Psoas muscle (tissue), 8 donors: Measurements from ENCODE around the gene SLC35F3. TPM values are rescaled to one million over a fixed set of nuclear protein-coding genes. Genes with fewer than 3 reads are reported as not detected.

Experiments used
- ATAC-seq, 4 donors: fragments of 200-7000 bp; cut with Tn5 transposase; one replicate each; pipeline ENCODE4 v1.9.1; 2020; ENCODE audit warnings: moderate library complexity in 3 of 4, mild to moderate bottlenecking in 2 of 4
- DNase-seq, 2 donors: peaks; one replicate each; pipeline ENCODE4 v3.0.0-alpha.2; 2020
- H3K27ac ChIP-seq: fragments of 200-600 bp; one replicate; pipeline ENCODE4 v1.8.0; 2022
- H3K27me3 ChIP-seq, 3 donors: fragments of 200-600 bp in 1 of 3; one replicate each; pipeline versions ENCODE4 v1.6.1 to v1.8.0; 2013 to 2022; ENCODE audit warnings: low read length in 2 of 3, mild to moderate bottlenecking in 2 of 3, moderate library complexity in 1 of 3; ENCODE audit not compliant: insufficient read depth in 3 of 3
- H3K36me3 ChIP-seq, 2 donors: fragments of 200-600 bp in 1 of 2; one replicate each; pipeline versions ENCODE4 v1.6.1 to v1.8.0; 2013 to 2022; ENCODE audit warnings: low read depth in 1 of 2, mild to moderate bottlenecking in 1 of 2, moderate library complexity in 1 of 2; ENCODE audit not compliant: insufficient read depth in 1 of 2
- H3K4me1 ChIP-seq: fragments of 200-600 bp; one replicate; pipeline ENCODE4 v1.8.0; 2022
- H3K4me3 ChIP-seq: fragments of 200-600 bp; one replicate; pipeline ENCODE4 v1.8.0; 2022; ENCODE audit warnings: mild to moderate bottlenecking
- H3K9me3 ChIP-seq: fragments of 200-600 bp; one replicate; pipeline ENCODE4 v1.8.0; 2022
- CTCF ChIP-seq: fragments of 200-600 bp; IDR thresholded peaks from one replicate; pipeline ENCODE4 v1.8.0; 2022; ENCODE audit warnings: antibody characterized with exemption
- WGBS, 3 donors: extraction: QIAGEN DNeasy Blood & Tissue Kit; methylation state at CpG; one replicate each; pipeline versions ENCODE4 v1.1.6 to v1.1.7; 2013; 5-methylcytosine and 5-hydroxymethylcytosine counted together
- intact Hi-C, 2 donors: fragments of 100-400 bp; cut with DNase I; formaldehyde crosslinking; loops; one replicate each; pipeline versions ENCODE4 v1.11.0 to v1.14.2; 2022
- polyA plus RNA-seq, 3 donors: library from polyadenylated mRNA; stranded (reverse); fragments of 200-250 nt; gene quantifications; one replicate each; pipeline ENCODE4 v1.2.3, GENCODE V29; 2013
- total RNA-seq, 4 donors: library from RNA; stranded (reverse); fragmentation: NEBNext Ultra II Directional in 2 of 4; extraction: Animal tissue kit (Norgen Biotek cat#: 25700) in 2 of 4; gene quantifications; one replicate each; pipeline versions ENCODE4 v1.2.1 to v1.2.4, GENCODE V29; 2021 to 2023
- donor health status: healthy with polysubstance abuse.
- donor health status: DM: no; HTN: no; CAD: no; lungs with moderate emphysema.
- donor health status: Bipolar disorder and iron deficiency.
- donor health status: healthy.
- donor health status: DM: yes; HTN: yes; CAD: no.
- donor health status: DM: no; HTN: no; CAD: no.
- donor health status: DM: no; HTN: no; CAD: no.
- donor health status: DM: yes; HTN: yes; CAD: no.

SLC35F3 gene
- total and polyA plus RNA-seq, 7 donors, result 0.01 to 0.16 (median 0.10) TPM; not detected in 3

- Histone ChIP-seq H3K27me3 (peaks cover 0 to 15% (median 13%) of the 10 kb centered on the region in 3 donors), H3K36me3 (no peaks in the 10 kb centered on the region), H3K4me1 (no peaks in the 10 kb centered on the region), H3K9me3 (no peaks in the 10 kb centered on the region), H3K27ac (no peak overlapping the region), H3K4me3 (no peak overlapping the region)
- intact Hi-C loops, result loop anchor here in 1 of 2 donors (5.0 kb wide), 1 partner anchor 99 kb away; no protein-coding TSS in a partner anchor
- ATAC-seq (peak; percentile 52 to 84 (median 80)), DNase-seq (no peak)
- WGBS, 3 donors, result 36 to 48% (median 42%) methylated on average over 4 of the region's 4 CpGs
- peak; percentile 28 for TF ChIP-seq CTCF
Observed at GRCh38 chr1:234212764-234213657, 308.5 kb downstream of the SLC35F3 start.

- no peak for DNase-seq
- no peaks in the 10 kb centered on the region for H3K9me3 ChIP-seq
- no peak for TF ChIP-seq CTCF
- ATAC-seq, result no peak
- no peak overlapping the region for H3K27ac ChIP-seq
- 26 to 38% (median 27%) methylated on average over 8 of the region's 8 CpGs for WGBS, 3 donors
- H3K4me3 ChIP-seq, result peak overlapping the region; percentile 58
- H3K27me3 ChIP-seq, result peaks cover 0 to 15% (median 13%) of the 10 kb centered on the region in 3 donors
- H3K4me1 ChIP-seq, result no peaks in the 10 kb centered on the region
- H3K36me3 ChIP-seq, result no peaks in the 10 kb centered on the region
- intact Hi-C loops, result loop anchor here in 1 of 2 donors (5.0 kb wide), 1 partner anchor 99 kb away; no protein-coding TSS in a partner anchor
Observed at GRCh38 chr1:234213658-234214128, 309.2 kb downstream of the SLC35F3 start.

GRCh38 chr1:234214129-234214910 lies 309.8 kb downstream of the SLC35F3 start:
- TF ChIP-seq CTCF, result no peak
- Histone ChIP-seq H3K36me3 (no peaks in the 10 kb centered on the region), H3K27ac (no peak overlapping the region), H3K4me1 (no peaks in the 10 kb centered on the region), H3K4me3 (peak overlapping the region; percentile 58), H3K27me3 (peaks cover 0 to 15% (median 13%) of the 10 kb centered on the region in 3 donors), H3K9me3 (no peaks in the 10 kb centered on the region)
- 1 to 2% (median 1%) methylated on average over 46 to 69 of the region's 69 CpGs for WGBS, 3 donors
- intact Hi-C loops, result loop anchor here in 1 of 2 donors (5.0 kb wide), 1 partner anchor 98 kb away; no protein-coding TSS in a partner anchor
- peak; percentile 55 to 78 (median 66) for ATAC-seq
- peak; percentile 26 to 63 for DNase-seq

GRCh38 chr1:234214911-234215892 lies 310.7 kb downstream of the SLC35F3 start:
- Histone ChIP-seq H3K9me3 (no peaks in the 10 kb centered on the region), H3K27ac (no peak overlapping the region), H3K36me3 (no peaks in the 10 kb centered on the region), H3K4me3 (peak overlapping the region; percentile 58), H3K4me1 (no peaks in the 10 kb centered on the region), H3K27me3 (peaks cover 0 to 15% (median 13%) of the 10 kb centered on the region in 3 donors)
- no peak for TF ChIP-seq CTCF
- WGBS, 3 donors, result 52 to 58% (median 52%) methylated on average over 20 of the region's 20 CpGs
- ATAC-seq, result peak in 3 of 4 donors; percentile 8 to 24 (median 17)
- no peak for DNase-seq
- intact Hi-C loops, result loop anchor here in 1 of 2 donors (5.0 kb wide), 1 partner anchor 97 kb away; no protein-coding TSS in a partner anchor
